Endothelial cell of umbilical vein (primary cell): ENCODE results near the gene WASF3.

Source experiments
- EZH2 ChIP-seq: IDR thresholded peaks from 2 replicates; pipeline ENCODE4 v1.6.1; 2012; ENCODE audit warnings: borderline replicate concordance, low read depth, mild to moderate bottlenecking, moderate library complexity, low read length, inconsistent platforms; ENCODE audit not compliant: severe bottlenecking
- TF ChIP-seq, protein P1 (sequence below), 2 donors: IDR thresholded peaks; 1 replicate in 1 of 2; 2 replicates in 1 of 2; pipeline ENCODE4 v1.5.1; 2011; ENCODE audit warnings: low read length in 2 of 2, mild to moderate bottlenecking in 2 of 2, moderate library complexity in 2 of 2, control low read depth in 1 of 2, inconsistent platforms in 1 of 2, low read depth in 1 of 2; ENCODE audit not compliant: insufficient read depth in 1 of 2; ENCODE audit errors: extremely low read depth in 1 of 2

DNA sequence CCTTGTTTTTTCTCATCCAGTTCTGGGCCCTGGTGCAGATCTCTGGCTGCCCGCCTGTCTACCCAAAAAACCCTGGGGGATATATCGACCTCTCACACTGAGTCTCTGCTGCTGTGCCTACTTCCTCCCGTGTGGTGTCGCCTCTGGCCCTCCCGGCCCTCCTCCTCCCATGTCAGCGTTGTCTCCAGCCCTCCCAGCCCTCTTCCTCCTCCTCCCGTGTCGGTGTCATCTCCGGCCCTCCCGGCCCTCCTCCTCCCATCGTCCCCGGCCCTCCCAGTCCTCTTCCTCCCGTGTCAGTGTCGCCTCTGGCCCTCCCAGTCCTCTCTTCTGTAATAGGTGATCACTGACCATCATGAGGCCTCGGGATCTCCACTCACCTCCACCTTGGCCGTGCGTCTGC is 121.3 kb downstream of the WASF3 start:
- TF ChIP-seq, protein P1, sequence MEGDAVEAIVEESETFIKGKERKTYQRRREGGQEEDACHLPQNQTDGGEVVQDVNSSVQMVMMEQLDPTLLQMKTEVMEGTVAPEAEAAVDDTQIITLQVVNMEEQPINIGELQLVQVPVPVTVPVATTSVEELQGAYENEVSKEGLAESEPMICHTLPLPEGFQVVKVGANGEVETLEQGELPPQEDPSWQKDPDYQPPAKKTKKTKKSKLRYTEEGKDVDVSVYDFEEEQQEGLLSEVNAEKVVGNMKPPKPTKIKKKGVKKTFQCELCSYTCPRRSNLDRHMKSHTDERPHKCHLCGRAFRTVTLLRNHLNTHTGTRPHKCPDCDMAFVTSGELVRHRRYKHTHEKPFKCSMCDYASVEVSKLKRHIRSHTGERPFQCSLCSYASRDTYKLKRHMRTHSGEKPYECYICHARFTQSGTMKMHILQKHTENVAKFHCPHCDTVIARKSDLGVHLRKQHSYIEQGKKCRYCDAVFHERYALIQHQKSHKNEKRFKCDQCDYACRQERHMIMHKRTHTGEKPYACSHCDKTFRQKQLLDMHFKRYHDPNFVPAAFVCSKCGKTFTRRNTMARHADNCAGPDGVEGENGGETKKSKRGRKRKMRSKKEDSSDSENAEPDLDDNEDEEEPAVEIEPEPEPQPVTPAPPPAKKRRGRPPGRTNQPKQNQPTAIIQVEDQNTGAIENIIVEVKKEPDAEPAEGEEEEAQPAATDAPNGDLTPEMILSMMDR (IDR thresholded peaks at IDR 0.05; ENCODE audit: extremely low read depth in 1 of 2, insufficient read depth in 1 of 2, low read depth in 1 of 2, low read length in 2 of 2) = no peak
- no peak for TF ChIP-seq EZH2
